Progenitor cell of endocrine pancreas (in vitro differentiated cells): ENCODE results near the gene UBE2A. TPM values are rescaled to one million over a fixed set of nuclear protein-coding genes. Genes with fewer than 3 reads are reported as not detected.

ENCODE experiments used
- DNase-seq: peaks from one replicate; pipeline ENCODE4 v3.0.0; 2021; ENCODE audit warnings: low spot score; ENCODE audit not compliant: unreplicated experiment
- H3K27ac Mint-ChIP-seq: 2 replicates; pipeline ENCODE4 v1.8.0; 2021; ENCODE audit warnings: mild to moderate bottlenecking, moderate library complexity, mixed read lengths
- H3K27me3 Mint-ChIP-seq: 2 replicates; pipeline ENCODE4 v1.8.0; 2021; ENCODE audit warnings: mixed read lengths
- H3K36me3 Mint-ChIP-seq: 2 replicates; pipeline ENCODE4 v1.8.0; 2022; ENCODE audit warnings: mixed read lengths; ENCODE audit not compliant: insufficient read depth
- H3K4me1 Mint-ChIP-seq: 2 replicates; pipeline ENCODE4 v1.8.0; 2021; ENCODE audit warnings: low read depth, mixed read lengths
- H3K4me3 Mint-ChIP-seq: 2 replicates; pipeline ENCODE4 v1.8.0; 2021; ENCODE audit warnings: low read depth, mild to moderate bottlenecking, moderate library complexity, mixed read lengths
- H3K9me3 Mint-ChIP-seq: 2 replicates; pipeline ENCODE4 v1.8.0; 2021; ENCODE audit warnings: low read depth, mixed read lengths
- total RNA-seq: library from RNA; stranded (reverse); gene quantifications from 2 replicates; pipeline ENCODE4 v1.2.1, GENCODE V29; 2021
- TF ChIP-seq, protein P1 (sequence below): fragments of 200-600 bp; sonication (generic); IDR thresholded peaks from one replicate; pipeline ENCODE4 v1.5.0; 2021; ENCODE audit warnings: antibody characterized with exemption, mild to moderate bottlenecking; ENCODE audit not compliant: unreplicated experiment

Gene UBE2A
- total RNA-seq, 1 donor from 2014 or later, result 49.4 TPM

DNA sequence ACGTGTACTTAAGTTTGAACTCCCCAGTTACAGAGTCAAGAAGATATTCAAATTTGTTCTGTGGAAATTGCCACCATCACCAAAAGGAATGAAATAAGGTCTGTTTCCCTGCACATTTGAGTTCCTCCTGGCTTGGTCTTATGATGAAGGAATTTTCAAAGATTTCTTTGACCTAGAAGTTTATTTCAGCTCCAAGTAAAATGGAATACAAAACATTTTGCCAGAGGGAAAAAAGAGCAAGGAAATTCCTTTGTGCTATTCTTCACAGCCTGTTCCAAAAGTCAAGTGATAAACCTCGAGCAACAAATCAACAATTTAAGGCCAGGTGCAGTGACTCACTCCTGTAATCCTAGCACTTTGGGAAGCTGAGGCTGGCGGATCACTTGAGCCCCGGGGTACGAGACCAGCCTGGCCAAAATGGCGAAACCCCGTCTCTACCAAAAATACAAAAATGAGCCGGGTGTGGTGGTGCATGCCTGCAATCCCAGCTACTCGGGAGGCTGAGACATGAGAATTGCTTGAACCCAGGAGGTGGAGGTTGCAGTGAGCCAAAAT lies 28.4 kb downstream of the UBE2A start:
- H3K27me3 Mint-ChIP-seq, result no peaks in the 10 kb centered on the region
- H3K4me1 Mint-ChIP-seq, result peaks cover 8% of the 10 kb centered on the region
- H3K27ac Mint-ChIP-seq, result no peak overlapping the region
- peaks cover 18% of the 10 kb centered on the region for H3K9me3 Mint-ChIP-seq
- no peak overlapping the region for H3K4me3 Mint-ChIP-seq
- TF ChIP-seq, protein P1, sequence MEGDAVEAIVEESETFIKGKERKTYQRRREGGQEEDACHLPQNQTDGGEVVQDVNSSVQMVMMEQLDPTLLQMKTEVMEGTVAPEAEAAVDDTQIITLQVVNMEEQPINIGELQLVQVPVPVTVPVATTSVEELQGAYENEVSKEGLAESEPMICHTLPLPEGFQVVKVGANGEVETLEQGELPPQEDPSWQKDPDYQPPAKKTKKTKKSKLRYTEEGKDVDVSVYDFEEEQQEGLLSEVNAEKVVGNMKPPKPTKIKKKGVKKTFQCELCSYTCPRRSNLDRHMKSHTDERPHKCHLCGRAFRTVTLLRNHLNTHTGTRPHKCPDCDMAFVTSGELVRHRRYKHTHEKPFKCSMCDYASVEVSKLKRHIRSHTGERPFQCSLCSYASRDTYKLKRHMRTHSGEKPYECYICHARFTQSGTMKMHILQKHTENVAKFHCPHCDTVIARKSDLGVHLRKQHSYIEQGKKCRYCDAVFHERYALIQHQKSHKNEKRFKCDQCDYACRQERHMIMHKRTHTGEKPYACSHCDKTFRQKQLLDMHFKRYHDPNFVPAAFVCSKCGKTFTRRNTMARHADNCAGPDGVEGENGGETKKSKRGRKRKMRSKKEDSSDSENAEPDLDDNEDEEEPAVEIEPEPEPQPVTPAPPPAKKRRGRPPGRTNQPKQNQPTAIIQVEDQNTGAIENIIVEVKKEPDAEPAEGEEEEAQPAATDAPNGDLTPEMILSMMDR, result no peak
- DNase-seq, result no peak
- H3K36me3 Mint-ChIP-seq, result peaks cover 7% of the 10 kb centered on the region

DNA sequence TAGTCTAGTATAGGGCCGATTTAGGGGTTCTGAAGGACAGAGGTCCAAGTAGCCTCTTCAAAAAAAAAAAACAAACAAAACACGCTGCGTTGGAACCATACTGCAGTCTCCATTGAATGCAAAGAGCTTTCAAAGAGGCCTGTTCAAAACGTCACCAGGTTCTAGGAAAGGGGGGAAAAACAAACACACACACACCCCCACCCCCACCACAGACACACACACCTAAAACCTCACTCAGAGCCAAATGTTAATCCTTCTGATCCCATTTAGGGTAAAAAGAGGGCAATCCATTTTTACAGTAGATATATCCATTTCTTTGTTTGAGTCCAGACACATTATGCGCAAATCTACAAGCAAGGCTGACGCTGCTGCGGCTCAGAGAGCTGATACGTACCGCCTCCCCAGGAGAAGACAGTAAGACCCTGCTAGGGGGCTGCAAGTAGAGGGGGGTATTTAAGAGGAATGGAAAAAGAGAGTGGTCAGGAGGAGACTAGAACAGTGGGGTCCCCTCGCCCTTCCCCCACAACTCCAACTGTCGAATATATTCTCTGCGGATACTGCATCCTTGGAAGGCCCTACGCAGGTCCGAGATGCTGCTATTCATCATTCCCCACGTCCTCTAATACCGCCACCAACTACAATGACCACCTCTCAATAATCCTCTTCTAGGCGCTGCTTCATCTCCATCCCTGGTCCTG lies 30.6 kb downstream of the UBE2A start:
- H3K4me3 Mint-ChIP-seq, result peak overlapping the region; percentile 88
- H3K27ac Mint-ChIP-seq, result peak overlapping the region; percentile 93
- TF ChIP-seq, protein P1, result no peak
- no peak for DNase-seq
- peaks cover 18% of the 10 kb centered on the region for H3K9me3 Mint-ChIP-seq
- H3K4me1 Mint-ChIP-seq, result peaks cover 8% of the 10 kb centered on the region
- no peaks in the 10 kb centered on the region for H3K27me3 Mint-ChIP-seq
- H3K36me3 Mint-ChIP-seq, result peaks cover 2% of the 10 kb centered on the region

DNA sequence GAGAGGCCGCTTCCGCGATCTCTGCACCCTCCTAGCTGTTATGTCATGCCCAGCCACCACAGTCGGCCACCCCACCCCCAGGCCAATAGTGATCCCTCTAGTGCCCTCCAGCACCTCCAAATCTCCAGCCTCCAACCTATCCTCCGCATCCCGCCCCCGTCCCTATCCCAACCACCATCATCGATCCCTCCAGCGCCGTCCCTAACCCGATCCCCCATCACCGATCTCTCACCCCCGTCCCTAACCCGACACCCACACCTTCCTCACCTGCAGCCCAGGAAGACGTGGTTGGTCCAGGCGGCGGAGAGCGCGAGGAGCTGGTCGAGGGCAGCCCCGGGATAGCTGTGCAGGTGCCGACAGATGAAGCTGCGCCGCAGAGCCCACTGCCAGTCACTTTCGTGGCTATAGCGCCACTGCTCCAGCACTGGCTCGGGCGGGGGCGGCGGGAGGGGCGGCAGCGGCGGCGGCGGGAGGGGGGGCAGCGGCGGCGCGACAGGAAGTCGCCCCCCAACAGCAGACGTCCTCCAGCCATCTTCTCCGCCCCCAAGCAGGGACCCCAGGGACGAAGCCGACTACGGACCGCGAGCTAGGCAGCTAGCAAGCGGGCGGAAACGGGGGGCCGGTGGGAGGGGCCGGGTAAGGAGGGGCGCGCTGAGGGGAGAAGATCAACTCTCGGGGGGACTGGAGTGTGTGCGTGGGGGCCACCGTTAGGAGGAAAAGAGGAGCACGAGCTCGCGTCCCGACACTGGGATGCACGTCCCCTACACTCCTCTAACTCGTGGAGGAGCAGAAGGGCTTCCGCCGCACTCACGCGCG lies 31.3 kb downstream of the UBE2A start:
- DNase-seq, result peak; percentile 17
- Mint-ChIP-seq H3K27ac (peak overlapping the region; percentile 97), H3K4me1 (peaks cover 8% of the 10 kb centered on the region), H3K9me3 (peaks cover 22% of the 10 kb centered on the region), H3K27me3 (no peaks in the 10 kb centered on the region), H3K36me3 (peaks cover 2% of the 10 kb centered on the region), H3K4me3 (peak overlapping the region; percentile 88)
- TF ChIP-seq, protein P1, result no peak

DNA sequence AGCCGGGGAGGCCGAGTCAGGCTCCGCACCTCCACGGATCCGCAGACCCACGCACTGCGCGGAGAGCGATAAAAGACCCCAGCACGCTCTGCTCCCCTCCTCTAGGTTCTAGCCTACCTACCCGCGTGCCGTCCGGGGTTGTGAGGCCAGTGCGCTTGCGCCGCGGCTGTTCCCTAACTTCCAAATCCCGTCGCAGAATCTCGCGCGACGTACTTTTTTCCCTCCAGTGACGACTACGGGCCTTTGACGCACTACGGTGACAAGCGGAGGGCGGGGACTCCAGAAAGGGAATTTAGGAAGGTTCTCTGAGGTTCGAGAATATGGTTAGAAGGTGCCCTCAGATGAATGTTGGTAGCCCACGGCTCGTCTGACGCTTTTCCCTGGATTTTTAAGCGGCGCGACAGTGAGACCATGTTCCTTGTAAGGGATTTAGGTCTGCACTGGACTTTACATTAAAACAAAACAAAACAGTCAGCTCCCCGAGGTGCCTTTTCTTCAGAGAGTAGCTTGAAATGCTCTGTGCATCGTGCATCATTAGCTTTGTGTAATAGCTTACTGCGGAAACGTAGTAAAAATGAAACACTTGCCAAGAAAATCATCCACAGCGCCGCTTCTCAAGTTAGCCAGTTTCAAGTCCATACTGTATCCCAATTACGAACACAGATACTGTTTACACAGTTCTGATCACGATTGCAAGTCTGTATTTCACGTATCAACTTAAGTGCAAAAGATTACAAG lies 32.1 kb downstream of the UBE2A start, which contains the start of gene NKRF:
Gene NKRF, minus strand, starts transcription at position 145 of the 738 bp plus-strand sequence.
- Mint-ChIP-seq H3K9me3 (peaks cover 22% of the 10 kb centered on the region), H3K27me3 (no peaks in the 10 kb centered on the region), H3K4me1 (peaks cover 8% of the 10 kb centered on the region), H3K27ac (peak within 1 kb of the TSS; percentile 97), H3K36me3 (peaks cover 2% of the 10 kb centered on the region), H3K4me3 (peak within 1 kb of the TSS; percentile 88)
- TF ChIP-seq, protein P1, result no peak
- peak; percentile 73 for DNase-seq

DNA sequence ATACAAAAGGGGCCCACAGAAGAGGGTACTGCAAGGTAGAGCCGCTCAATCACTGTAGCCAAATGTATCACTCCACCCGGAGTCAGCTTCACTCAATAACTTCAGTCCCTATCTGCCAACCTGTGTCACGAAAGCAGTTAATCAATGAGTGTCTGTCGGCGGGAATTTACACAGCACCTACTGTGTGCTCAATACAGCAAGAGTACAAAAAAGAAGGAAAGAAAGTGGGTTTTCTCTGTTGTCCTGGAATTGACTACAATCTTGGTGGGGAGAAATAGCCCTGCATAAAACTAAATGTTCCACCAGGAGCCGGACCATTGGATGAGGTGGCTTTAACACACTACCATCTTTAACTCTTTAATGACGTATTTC lies 32.6 kb downstream of the UBE2A start:
- peak overlapping the region; percentile 97 for H3K27ac Mint-ChIP-seq
- DNase-seq, result no peak
- TF ChIP-seq, protein P1, result no peak

More for the DNA sequence above, 32.6 kb downstream of the UBE2A start:
- no peaks in the 10 kb centered on the region for H3K36me3 Mint-ChIP-seq
- peaks cover 8% of the 10 kb centered on the region for H3K4me1 Mint-ChIP-seq
- H3K4me3 Mint-ChIP-seq, result peak overlapping the region; percentile 88
- H3K27me3 Mint-ChIP-seq, result no peaks in the 10 kb centered on the region
- H3K9me3 Mint-ChIP-seq, result peaks cover 19% of the 10 kb centered on the region
